KMS-11 (cell line): ENCODE measurements around the gene TENM4.
A peak's percentile ranks its signal among the peaks of the same experiment; 100 is the strongest.

Experiments
- H2AFZ ChIP-seq: fragments of 200-600 bp; sonication (generic); 2 replicates; pipeline ENCODE4 v1.6.1; 2016; ENCODE audit warnings: antibody characterized with exemption, mixed run types, low read depth
- H3K27ac ChIP-seq: fragments of 200-600 bp; sonication (generic); 2 replicates; pipeline ENCODE4 v1.6.1; 2016; ENCODE audit warnings: mild to moderate bottlenecking, mixed run types
- H3K27me3 ChIP-seq: fragments of 200-600 bp; sonication (generic); 2 replicates; pipeline ENCODE4 v1.6.1; 2017; ENCODE audit warnings: mild to moderate bottlenecking, low read depth, mixed run types, moderate library complexity; ENCODE audit not compliant: insufficient read depth
- H3K36me3 ChIP-seq: fragments of 200-600 bp; sonication (generic); 2 replicates; pipeline ENCODE4 v1.6.1; 2017; ENCODE audit warnings: mild to moderate bottlenecking, mixed run types; ENCODE audit not compliant: insufficient read depth
- H3K4me1 ChIP-seq: fragments of 200-600 bp; sonication (generic); 2 replicates; pipeline ENCODE4 v1.6.1; 2016; ENCODE audit warnings: mild to moderate bottlenecking, low read depth, mixed run types; ENCODE audit not compliant: poor library complexity, severe bottlenecking
- H3K4me2 ChIP-seq: fragments of 200-600 bp; sonication (generic); 2 replicates; pipeline ENCODE4 v1.7.0; 2016; ENCODE audit warnings: mild to moderate bottlenecking, mixed run types
- H3K4me3 ChIP-seq: fragments of 200-600 bp; sonication (generic); IDR thresholded peaks from 2 replicates; pipeline ENCODE4 v1.6.1; 2017; ENCODE audit warnings: low read depth, low read length, mixed read lengths; ENCODE audit not compliant: insufficient read depth
- H3K79me2 ChIP-seq: fragments of 200-600 bp; sonication (generic); 2 replicates; pipeline ENCODE4 v1.6.1; 2016; ENCODE audit warnings: low read depth, mixed run types; ENCODE audit not compliant: insufficient read depth
- H3K9ac ChIP-seq: fragments of 200-600 bp; sonication (generic); 2 replicates; pipeline ENCODE4 v1.6.1; 2016; ENCODE audit warnings: mild to moderate bottlenecking, mixed run types
- H4K20me1 ChIP-seq: fragments of 200-600 bp; sonication (generic); 2 replicates; pipeline ENCODE4 v1.6.1; 2016; ENCODE audit warnings: mild to moderate bottlenecking, mixed run types; ENCODE audit not compliant: insufficient read depth
- TF ChIP-seq, protein P1 (sequence below): fragments of 200-600 bp; sonication (generic); conservative IDR thresholded peaks from 2 replicates; pipeline ENCODE4 v1.6.1; 2017; ENCODE audit warnings: low read depth, mild to moderate bottlenecking, antibody characterized with exemption, low read length, moderate library complexity, mixed read lengths

Gene TENM4

DNA sequence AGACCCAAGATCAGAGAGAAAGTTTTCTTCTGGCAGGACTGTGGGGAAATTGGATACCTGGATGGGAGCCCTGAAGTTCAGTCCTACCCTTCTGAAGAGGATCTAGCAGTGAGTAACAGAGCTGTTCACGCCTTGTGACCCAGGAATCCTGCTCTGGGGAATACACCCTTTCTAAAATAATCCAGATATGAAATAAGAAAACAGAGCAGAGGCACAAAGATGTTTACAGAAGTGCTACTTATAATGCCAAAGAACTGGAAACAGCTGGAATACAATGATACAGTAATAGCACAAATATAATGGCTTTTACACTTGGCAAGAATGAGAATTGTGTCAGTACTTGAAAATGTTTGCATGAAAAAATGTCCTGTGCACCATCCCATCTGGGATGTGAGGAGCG is 562.2 kb downstream of the TENM4 start:
- no peaks in the 10 kb centered on the region for H3K4me1 ChIP-seq
- TF ChIP-seq, protein P1, sequence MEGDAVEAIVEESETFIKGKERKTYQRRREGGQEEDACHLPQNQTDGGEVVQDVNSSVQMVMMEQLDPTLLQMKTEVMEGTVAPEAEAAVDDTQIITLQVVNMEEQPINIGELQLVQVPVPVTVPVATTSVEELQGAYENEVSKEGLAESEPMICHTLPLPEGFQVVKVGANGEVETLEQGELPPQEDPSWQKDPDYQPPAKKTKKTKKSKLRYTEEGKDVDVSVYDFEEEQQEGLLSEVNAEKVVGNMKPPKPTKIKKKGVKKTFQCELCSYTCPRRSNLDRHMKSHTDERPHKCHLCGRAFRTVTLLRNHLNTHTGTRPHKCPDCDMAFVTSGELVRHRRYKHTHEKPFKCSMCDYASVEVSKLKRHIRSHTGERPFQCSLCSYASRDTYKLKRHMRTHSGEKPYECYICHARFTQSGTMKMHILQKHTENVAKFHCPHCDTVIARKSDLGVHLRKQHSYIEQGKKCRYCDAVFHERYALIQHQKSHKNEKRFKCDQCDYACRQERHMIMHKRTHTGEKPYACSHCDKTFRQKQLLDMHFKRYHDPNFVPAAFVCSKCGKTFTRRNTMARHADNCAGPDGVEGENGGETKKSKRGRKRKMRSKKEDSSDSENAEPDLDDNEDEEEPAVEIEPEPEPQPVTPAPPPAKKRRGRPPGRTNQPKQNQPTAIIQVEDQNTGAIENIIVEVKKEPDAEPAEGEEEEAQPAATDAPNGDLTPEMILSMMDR = no peak
- no peak overlapping the region for H3K9ac ChIP-seq
- H2AFZ ChIP-seq = no peak overlapping the region
- H3K36me3 ChIP-seq = no peaks in the 10 kb centered on the region
- H3K4me3 ChIP-seq = no peak overlapping the region
- H3K4me2 ChIP-seq = no peak overlapping the region
- no peak overlapping the region for H3K27ac ChIP-seq
- no peaks in the 10 kb centered on the region for H3K27me3 ChIP-seq
- H4K20me1 ChIP-seq = no peaks in the 10 kb centered on the region
- H3K79me2 ChIP-seq = no peaks in the 10 kb centered on the region

DNA sequence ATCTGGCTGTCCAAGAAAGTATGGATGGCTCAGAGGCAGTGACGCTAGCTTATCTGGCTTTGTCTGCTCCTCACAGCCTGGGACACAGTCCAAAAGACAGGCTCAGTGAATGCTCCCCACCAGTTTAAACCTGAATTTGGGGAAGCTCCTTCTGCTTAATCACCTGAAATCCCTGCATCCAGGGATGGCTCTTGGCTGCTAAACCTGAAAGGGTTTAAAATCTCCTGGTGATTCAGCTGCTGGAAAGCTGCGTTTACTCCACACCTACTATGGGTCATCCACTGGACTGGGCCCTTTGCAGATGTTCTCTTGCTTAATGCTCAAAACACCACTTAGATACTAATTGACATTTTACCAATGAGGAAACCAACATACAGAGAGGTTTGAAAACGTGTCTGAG is 564.2 kb downstream of the TENM4 start:
- Histone ChIP-seq H3K36me3 (no peaks in the 10 kb centered on the region), H3K4me3 (no peak overlapping the region), H4K20me1 (no peaks in the 10 kb centered on the region), H2AFZ (no peak overlapping the region), H3K79me2 (no peaks in the 10 kb centered on the region), H3K27me3 (no peaks in the 10 kb centered on the region), H3K4me2 (no peak overlapping the region), H3K4me1 (peaks cover under 1% of the 10 kb centered on the region), H3K9ac (no peak overlapping the region), H3K27ac (no peak overlapping the region)
- TF ChIP-seq, protein P1 = no peak

DNA sequence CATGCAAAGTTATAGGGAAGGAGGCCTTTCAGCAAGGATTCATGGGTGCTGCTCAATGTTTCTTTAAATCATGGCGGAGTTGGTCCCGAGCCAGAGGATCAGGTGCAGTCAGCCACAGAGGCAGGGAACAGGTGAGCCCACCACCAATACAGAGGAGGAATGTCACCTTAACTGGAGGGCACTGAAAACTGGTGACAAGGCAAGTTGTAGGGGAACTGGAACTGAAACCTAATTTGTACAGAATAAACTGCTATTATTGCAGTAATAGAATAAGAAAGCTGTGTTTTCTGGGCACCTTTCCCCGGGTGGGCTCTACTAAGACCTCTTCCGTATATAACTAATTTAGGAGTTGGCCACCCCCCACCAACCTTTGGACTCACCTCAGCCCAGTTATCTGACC is 570.2 kb downstream of the TENM4 start:
- TF ChIP-seq, protein P1 = no peak
- Histone ChIP-seq H3K27me3 (no peaks in the 10 kb centered on the region), H3K9ac (no peak overlapping the region), H3K27ac (no peak overlapping the region; the same call in 1 of the 2 replicates), H3K4me1 (peaks cover 47% of the 10 kb centered on the region), H3K79me2 (no peaks in the 10 kb centered on the region), H3K4me3 (no peak overlapping the region), H3K4me2 (peak overlapping the region; percentile 61), H4K20me1 (no peaks in the 10 kb centered on the region), H2AFZ (no peak overlapping the region), H3K36me3 (no peaks in the 10 kb centered on the region)

DNA sequence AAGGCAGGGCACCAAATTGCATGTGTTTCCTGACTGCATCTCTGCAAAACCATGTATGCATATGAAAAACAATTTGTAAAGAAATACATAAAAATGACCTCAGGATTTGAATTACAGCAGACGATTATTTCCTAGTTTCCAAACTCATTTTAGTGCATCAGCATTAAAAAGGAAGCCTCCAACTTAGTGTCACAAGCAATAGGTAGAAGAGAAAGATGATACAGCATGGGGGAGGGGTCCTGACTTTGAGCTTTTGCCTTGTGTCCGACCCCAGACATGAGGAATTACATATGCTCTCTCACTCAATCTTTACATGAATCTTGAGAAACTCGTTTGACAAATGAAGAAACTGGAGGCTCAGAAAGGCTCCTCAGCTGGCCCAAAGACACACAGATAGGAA is 571.5 kb downstream of the TENM4 start:
- peak overlapping the region; percentile 16; the same call in 1 of the 2 replicates for H3K27ac ChIP-seq
- H3K79me2 ChIP-seq = no peaks in the 10 kb centered on the region
- peak overlapping the region; percentile 17; the same call in 1 of the 2 replicates for H2AFZ ChIP-seq
- no peaks in the 10 kb centered on the region for H4K20me1 ChIP-seq
- no peaks in the 10 kb centered on the region for H3K36me3 ChIP-seq
- no peaks in the 10 kb centered on the region for H3K27me3 ChIP-seq
- peaks cover 47% of the 10 kb centered on the region for H3K4me1 ChIP-seq
- H3K4me2 ChIP-seq = peak overlapping the region; percentile 61
- no peak overlapping the region for H3K4me3 ChIP-seq
- TF ChIP-seq, protein P1 = no peak
- no peak overlapping the region for H3K9ac ChIP-seq

DNA sequence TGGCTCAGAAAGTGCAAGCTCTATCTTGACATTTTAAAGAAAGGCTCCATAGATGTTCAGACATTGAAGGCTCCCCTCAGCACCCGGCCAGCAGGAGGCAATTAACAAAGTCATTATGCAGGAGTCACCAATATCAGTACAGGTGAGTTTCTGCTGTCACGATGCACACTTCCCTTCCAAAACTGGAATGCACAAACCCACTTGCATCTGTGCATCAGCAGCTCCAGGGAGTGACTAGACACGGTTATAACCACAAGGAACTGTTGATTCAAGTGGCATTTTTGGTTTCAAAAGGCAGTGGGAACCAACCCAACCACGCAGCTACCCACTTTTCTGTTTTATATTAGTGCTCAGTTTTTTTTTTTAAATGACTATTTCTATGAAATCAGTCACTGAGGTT is 572.3 kb downstream of the TENM4 start:
- Histone ChIP-seq H4K20me1 (no peaks in the 10 kb centered on the region), H3K36me3 (no peaks in the 10 kb centered on the region), H3K27ac (no peak overlapping the region; the same call in 1 of the 2 replicates), H3K9ac (no peak overlapping the region), H3K4me3 (no peak overlapping the region), H3K27me3 (no peaks in the 10 kb centered on the region), H3K4me1 (peaks cover 47% of the 10 kb centered on the region), H2AFZ (no peak overlapping the region), H3K79me2 (no peaks in the 10 kb centered on the region), H3K4me2 (peak overlapping the region; percentile 61)
- TF ChIP-seq, protein P1 = no peak
